ENCODE data around the gene CRLF1. TPM values are rescaled to one million over a fixed set of nuclear protein-coding genes. Genes with fewer than 3 reads are reported as not detected.

Gene CRLF1
- total and polyA plus RNA-seq, 2 of the 8 experiments (the other 6 are each of a cell fraction or from before 2014, with no cell fraction given) = 7.2 to 10.3 TPM

GRCh38 chr19:18543814-18544475 is 62.7 kb downstream of the CRLF1 start (continued):
- peak in 1 of 2 experiments; percentile 27; a peak in 1 of 3 replicates for TF ChIP-seq POLR2A (IDR thresholded peaks at IDR 0.05; ENCODE audit: control extremely low read depth in 1 of 2, low read depth in 2 of 2, low read length in 2 of 2)
- no peak for TF ChIP-seq SP2 (IDR thresholded peaks at IDR 0.05; ENCODE audit: low read length)
- TF ChIP-seq TAF7 (optimal IDR thresholded peaks at IDR 0.05; ENCODE audit: borderline replicate concordance, low read depth, low read length) = no peak
- no peak for TF ChIP-seq KDM4A (IDR thresholded peaks at IDR 0.05; ENCODE audit: low read depth, low read length, severe bottlenecking)
- TF ChIP-seq RNF2 (IDR thresholded peaks at IDR 0.05; ENCODE audit: borderline replicate concordance, low read depth, low read length, missing control alignments, poor library complexity, severe bottlenecking) = no peak
- peak; percentile 55; the same call in 1 of the 2 replicates for TF ChIP-seq CHD2 (IDR thresholded peaks at IDR 0.05; ENCODE audit: low read length)
- TF ChIP-seq KDM5A (IDR thresholded peaks at IDR 0.05; ENCODE audit: low read length) = no peak
- no peak for TF ChIP-seq HDAC6 (IDR thresholded peaks at IDR 0.05; ENCODE audit: low read depth, low read length)
- TF ChIP-seq ATF3 (IDR thresholded peaks at IDR 0.05; ENCODE audit: insufficient read depth, low read depth, low read length) = no peak
- no peak for TF ChIP-seq NRF1 (IDR thresholded peaks at IDR 0.05; ENCODE audit: low read depth, low read length)
- TF ChIP-seq GTF2F1 (IDR thresholded peaks at IDR 0.05; ENCODE audit: borderline replicate concordance, low read depth, low read length) = no peak
- TF ChIP-seq SRF (IDR thresholded peaks at IDR 0.05; ENCODE audit: low read depth, low read length) = no peak
- no peak for TF ChIP-seq MAFK (IDR thresholded peaks at IDR 0.05; ENCODE audit: low read depth, low read length)
- TF ChIP-seq CEBPB (IDR thresholded peaks at IDR 0.05; ENCODE audit: low read depth, low read length) = no peak
- TF ChIP-seq KDM1A (IDR thresholded peaks at IDR 0.05; ENCODE audit: borderline replicate concordance, low read length) = peak; percentile 71; the same call in 1 of the 2 replicates
- TF ChIP-seq CHD1 (IDR thresholded peaks at IDR 0.05; ENCODE audit: low read depth, low read length) = no peak
- no peak for TF ChIP-seq ATF2 (IDR thresholded peaks at IDR 0.05; ENCODE audit: low read length)
- no peak for TF ChIP-seq HDAC2 (IDR thresholded peaks at IDR 0.05; ENCODE audit: borderline replicate concordance in 1 of 2, low read depth in 2 of 2, low read length in 2 of 2)
- TF ChIP-seq BACH1 (IDR thresholded peaks at IDR 0.05; ENCODE audit: low read length) = no peak
- TF ChIP-seq E2F6 (IDR thresholded peaks at IDR 0.05) = no peak
- TF ChIP-seq, protein P1, sequence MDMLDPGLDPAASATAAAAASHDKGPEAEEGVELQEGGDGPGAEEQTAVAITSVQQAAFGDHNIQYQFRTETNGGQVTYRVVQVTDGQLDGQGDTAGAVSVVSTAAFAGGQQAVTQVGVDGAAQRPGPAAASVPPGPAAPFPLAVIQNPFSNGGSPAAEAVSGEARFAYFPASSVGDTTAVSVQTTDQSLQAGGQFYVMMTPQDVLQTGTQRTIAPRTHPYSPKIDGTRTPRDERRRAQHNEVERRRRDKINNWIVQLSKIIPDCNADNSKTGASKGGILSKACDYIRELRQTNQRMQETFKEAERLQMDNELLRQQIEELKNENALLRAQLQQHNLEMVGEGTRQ (IDR thresholded peaks at IDR 0.05; ENCODE audit: low read length) = no peak

All from H1 (cell line).